NCI-H1048 (cell line): ENCODE measurements around the gene NPBWR2.

ENCODE experiments used
- DNase-seq: peaks from one replicate; lab custom pipeline; 2025; lab: John Stamatoyannopoulos, UW

NPBWR2 gene

GRCh38 chr20:64116541-64117431, 9.4 kb upstream of the NPBWR2 start:
- no peak for DNase-seq

GRCh38 chr20:64116016-64116415, 8.7 kb upstream of the NPBWR2 start:
- no peak for DNase-seq

GRCh38 chr20:64115171-64115911, 8.0 kb upstream of the NPBWR2 start:
- no peak for DNase-seq

- no peak for DNase-seq
Observed at GRCh38 chr20:64114356-64114971, 7.1 kb upstream of the NPBWR2 start.

GRCh38 chr20:64113796-64114355, 6.5 kb upstream of the NPBWR2 start:
- no peak for DNase-seq

- no peak for DNase-seq
Observed at GRCh38 chr20:64113444-64113775, 6.0 kb upstream of the NPBWR2 start.

- DNase-seq, result no peak
Observed at GRCh38 chr20:64112691-64113443, 5.5 kb upstream of the NPBWR2 start.

- DNase-seq, result no peak
Observed at GRCh38 chr20:64111841-64112641, 4.7 kb upstream of the NPBWR2 start.

- DNase-seq, result no peak
Observed at GRCh38 chr20:64110411-64111068, 3.2 kb upstream of the NPBWR2 start.

- DNase-seq, result no peak
Observed at GRCh38 chr20:64109831-64110391, 2.5 kb upstream of the NPBWR2 start.

GRCh38 chr20:64108731-64109681, 1.6 kb upstream of the NPBWR2 start:
- no peak for DNase-seq

- no peak for DNase-seq
Observed at GRCh38 chr20:64107736-64108457, 532 bp upstream of the NPBWR2 start.

GRCh38 chr20:64106435-64106961, 867 bp downstream of the NPBWR2 start:
- no peak for DNase-seq

- DNase-seq, result no peak
Observed at GRCh38 chr20:64105846-64106434, 1.4 kb downstream of the NPBWR2 start.

GRCh38 chr20:64104667-64105451, 2.5 kb downstream of the NPBWR2 start:
- DNase-seq, result no peak

GRCh38 chr20:64103871-64104666, 3.3 kb downstream of the NPBWR2 start:
- no peak for DNase-seq
